K562 (cell line): ENCODE measurements around the gene TMEM135.

ENCODE experiments used
- HNRNPH1 ChIP-seq: fragments of 200-400 bp; formaldehyde crosslinking; optimal IDR thresholded peaks from 2 replicates; pipeline ENCODE3; 2017; ENCODE audit warnings: low read depth, mild to moderate bottlenecking, low read length, moderate library complexity
- HNRNPUL1 ChIP-seq: fragments of 200-400 bp; formaldehyde crosslinking; IDR thresholded peaks from 2 replicates; pipeline ENCODE4 v1.6.1; 2017; ENCODE audit warnings: low read length
- NCOR1 ChIP-seq: fragments of 450-650 bp; IDR thresholded peaks from 2 replicates; pipeline ENCODE4 v1.6.1; 2016; ENCODE audit warnings: mild to moderate bottlenecking, moderate library complexity
- NR2C2 ChIP-seq, 2 experiments: fragments of 200-800 bp in 1 of 2; sonication (Bioruptor generic) in 1 of 2; sonication (generic) in 1 of 2; formaldehyde crosslinking in 1 of 2; IDR thresholded peaks; 2 replicates each; pipeline versions ENCODE4 v1.6.1 to v1.8.0; 2016 to 2022; ENCODE audit warnings: mild to moderate bottlenecking in 1 of 2, missing compliant biosample characterization in 1 of 2, missing genetic modification characterization in 1 of 2, missing genetic modification reagents in 1 of 2
- POLR3A ChIP-seq: IDR thresholded peaks from 2 replicates; pipeline ENCODE4 v1.6.1; 2011; ENCODE audit warnings: borderline replicate concordance, mild to moderate bottlenecking, moderate library complexity; ENCODE audit not compliant: insufficient read length, insufficient read depth; ENCODE audit errors: extremely low read depth
- TARDBP ChIP-seq: fragments of 450-650 bp; IDR thresholded peaks from 2 replicates; pipeline ENCODE4 v1.6.1; 2016
- ZFX ChIP-seq: sonication (generic); formaldehyde crosslinking; IDR thresholded peaks from 2 replicates; pipeline ENCODE4 v1.8.0; 2022; ENCODE audit warnings: mild to moderate bottlenecking, missing genetic modification reagents, moderate library complexity
- ZNF589 ChIP-seq: fragments of 200-800 bp; sonication (Bioruptor generic); IDR thresholded peaks from 2 replicates; pipeline ENCODE4 v1.6.1; 2016; ENCODE audit warnings: low read depth, missing genetic modification characterization, missing compliant biosample characterization
- TF ChIP-seq, protein P1 (sequence below), 3 experiments: IDR thresholded peaks in 2 of 3; conservative IDR thresholded peaks in 1 of 3; 2 replicates each; pipeline ENCODE4 v1.5.1; 2011 to 2012; ENCODE audit warnings: low read length in 3 of 3, mild to moderate bottlenecking in 3 of 3, control low read depth in 2 of 3, improper control_type of control experiment in 1 of 3, inconsistent platforms in 1 of 3, low read depth in 1 of 3, mixed read lengths in 1 of 3, moderate library complexity in 1 of 3; ENCODE audit not compliant: insufficient read depth in 2 of 3
- TF ChIP-seq, protein P2 (sequence below), 2 experiments: IDR thresholded peaks; 2 replicates each; pipeline ENCODE4 v1.6.1; 2012; ENCODE audit warnings: improper control_type of control experiment in 2 of 2, low read depth in 2 of 2, low read length in 2 of 2, borderline replicate concordance in 1 of 2
- TF ChIP-seq, protein P3 (sequence below): sonication (generic); formaldehyde crosslinking; IDR thresholded peaks from 2 replicates; pipeline ENCODE4 v1.8.0; 2022; ENCODE audit warnings: mild to moderate bottlenecking, low read depth, missing genetic modification reagents

DNA sequence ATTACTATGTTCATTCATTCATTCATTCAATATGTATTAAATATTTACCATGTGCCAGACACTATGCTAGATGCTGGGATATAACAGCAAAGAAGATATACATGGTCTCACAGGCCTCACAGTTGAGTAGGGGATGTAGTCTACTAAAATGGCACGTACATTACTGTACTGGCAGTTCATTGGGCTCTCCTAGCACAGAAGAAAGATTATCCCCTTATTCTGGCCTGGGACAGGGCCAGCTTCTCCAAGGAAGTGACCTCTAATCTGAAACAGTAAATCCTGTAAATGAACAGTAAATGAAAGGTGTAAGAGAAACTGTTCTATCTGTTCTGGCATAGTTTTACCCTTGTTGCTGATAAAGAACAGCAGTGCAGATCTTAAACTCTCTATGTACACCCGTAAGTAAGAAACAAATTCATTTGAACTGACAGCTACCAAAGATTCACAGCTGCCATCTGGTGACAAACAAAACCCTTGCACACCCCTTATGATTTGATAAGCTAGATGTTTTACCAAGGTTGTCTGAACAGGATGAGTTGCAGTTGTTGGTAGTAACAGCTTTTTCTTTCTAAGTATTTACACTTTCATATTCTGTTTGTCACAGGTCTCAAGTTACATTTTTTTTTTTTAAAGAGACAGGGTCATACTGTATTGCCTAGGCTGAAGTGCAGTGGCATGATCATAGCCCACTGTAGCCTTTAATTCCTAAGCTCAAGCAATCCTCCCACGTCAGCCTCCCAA, 263.1 kb downstream of the TMEM135 start:
- TF ChIP-seq, protein P1, sequence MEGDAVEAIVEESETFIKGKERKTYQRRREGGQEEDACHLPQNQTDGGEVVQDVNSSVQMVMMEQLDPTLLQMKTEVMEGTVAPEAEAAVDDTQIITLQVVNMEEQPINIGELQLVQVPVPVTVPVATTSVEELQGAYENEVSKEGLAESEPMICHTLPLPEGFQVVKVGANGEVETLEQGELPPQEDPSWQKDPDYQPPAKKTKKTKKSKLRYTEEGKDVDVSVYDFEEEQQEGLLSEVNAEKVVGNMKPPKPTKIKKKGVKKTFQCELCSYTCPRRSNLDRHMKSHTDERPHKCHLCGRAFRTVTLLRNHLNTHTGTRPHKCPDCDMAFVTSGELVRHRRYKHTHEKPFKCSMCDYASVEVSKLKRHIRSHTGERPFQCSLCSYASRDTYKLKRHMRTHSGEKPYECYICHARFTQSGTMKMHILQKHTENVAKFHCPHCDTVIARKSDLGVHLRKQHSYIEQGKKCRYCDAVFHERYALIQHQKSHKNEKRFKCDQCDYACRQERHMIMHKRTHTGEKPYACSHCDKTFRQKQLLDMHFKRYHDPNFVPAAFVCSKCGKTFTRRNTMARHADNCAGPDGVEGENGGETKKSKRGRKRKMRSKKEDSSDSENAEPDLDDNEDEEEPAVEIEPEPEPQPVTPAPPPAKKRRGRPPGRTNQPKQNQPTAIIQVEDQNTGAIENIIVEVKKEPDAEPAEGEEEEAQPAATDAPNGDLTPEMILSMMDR (IDR thresholded peaks at IDR 0.05 in 2 of 3, conservative IDR thresholded peaks at IDR 0.05 in 1 of 3; ENCODE audit: insufficient read depth in 2 of 3, low read depth in 1 of 3, low read length in 3 of 3), result no peak; a peak in 1 of 6 replicates
- TF ChIP-seq TARDBP, result no peak
- TF ChIP-seq HNRNPUL1, result no peak
- TF ChIP-seq ZNF589 (CRISPR knock-in tag), result no peak
- no peak for TF ChIP-seq ZFX (CRISPR knock-in tag)
- no peak for TF ChIP-seq POLR3A
- TF ChIP-seq NR2C2 (CRISPR knock-in tag; IDR thresholded peaks at IDR 0.05), result no peak
- no peak for TF ChIP-seq NR2C2 (tag; IDR thresholded peaks at IDR 0.05)
- TF ChIP-seq, protein P2, sequence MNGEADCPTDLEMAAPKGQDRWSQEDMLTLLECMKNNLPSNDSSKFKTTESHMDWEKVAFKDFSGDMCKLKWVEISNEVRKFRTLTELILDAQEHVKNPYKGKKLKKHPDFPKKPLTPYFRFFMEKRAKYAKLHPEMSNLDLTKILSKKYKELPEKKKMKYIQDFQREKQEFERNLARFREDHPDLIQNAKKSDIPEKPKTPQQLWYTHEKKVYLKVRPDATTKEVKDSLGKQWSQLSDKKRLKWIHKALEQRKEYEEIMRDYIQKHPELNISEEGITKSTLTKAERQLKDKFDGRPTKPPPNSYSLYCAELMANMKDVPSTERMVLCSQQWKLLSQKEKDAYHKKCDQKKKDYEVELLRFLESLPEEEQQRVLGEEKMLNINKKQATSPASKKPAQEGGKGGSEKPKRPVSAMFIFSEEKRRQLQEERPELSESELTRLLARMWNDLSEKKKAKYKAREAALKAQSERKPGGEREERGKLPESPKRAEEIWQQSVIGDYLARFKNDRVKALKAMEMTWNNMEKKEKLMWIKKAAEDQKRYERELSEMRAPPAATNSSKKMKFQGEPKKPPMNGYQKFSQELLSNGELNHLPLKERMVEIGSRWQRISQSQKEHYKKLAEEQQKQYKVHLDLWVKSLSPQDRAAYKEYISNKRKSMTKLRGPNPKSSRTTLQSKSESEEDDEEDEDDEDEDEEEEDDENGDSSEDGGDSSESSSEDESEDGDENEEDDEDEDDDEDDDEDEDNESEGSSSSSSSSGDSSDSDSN (IDR thresholded peaks at IDR 0.05; ENCODE audit: borderline replicate concordance in 1 of 2, low read depth in 2 of 2, low read length in 2 of 2), result no peak
- TF ChIP-seq HNRNPH1, result no peak
- TF ChIP-seq NCOR1, result no peak
- TF ChIP-seq, protein P3, sequence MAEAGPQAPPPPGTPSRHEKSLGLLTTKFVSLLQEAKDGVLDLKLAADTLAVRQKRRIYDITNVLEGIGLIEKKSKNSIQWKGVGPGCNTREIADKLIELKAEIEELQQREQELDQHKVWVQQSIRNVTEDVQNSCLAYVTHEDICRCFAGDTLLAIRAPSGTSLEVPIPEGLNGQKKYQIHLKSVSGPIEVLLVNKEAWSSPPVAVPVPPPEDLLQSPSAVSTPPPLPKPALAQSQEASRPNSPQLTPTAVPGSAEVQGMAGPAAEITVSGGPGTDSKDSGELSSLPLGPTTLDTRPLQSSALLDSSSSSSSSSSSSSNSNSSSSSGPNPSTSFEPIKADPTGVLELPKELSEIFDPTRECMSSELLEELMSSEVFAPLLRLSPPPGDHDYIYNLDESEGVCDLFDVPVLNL (CRISPR knock-in tag), result no peak
